T-helper 9 cell (primary cell): ENCODE measurements around the gene OR10A2.
"Not testable (repeated sequence)": the region's sequence is repeated elsewhere in the genome, so short reads cannot be mapped to it uniquely, and the experiment has no call there.

Experiments
- DNase-seq: peaks from one replicate; pipeline ENCODE4 v3.0.0-alpha.2; 2020

OR10A2 gene

DNA sequence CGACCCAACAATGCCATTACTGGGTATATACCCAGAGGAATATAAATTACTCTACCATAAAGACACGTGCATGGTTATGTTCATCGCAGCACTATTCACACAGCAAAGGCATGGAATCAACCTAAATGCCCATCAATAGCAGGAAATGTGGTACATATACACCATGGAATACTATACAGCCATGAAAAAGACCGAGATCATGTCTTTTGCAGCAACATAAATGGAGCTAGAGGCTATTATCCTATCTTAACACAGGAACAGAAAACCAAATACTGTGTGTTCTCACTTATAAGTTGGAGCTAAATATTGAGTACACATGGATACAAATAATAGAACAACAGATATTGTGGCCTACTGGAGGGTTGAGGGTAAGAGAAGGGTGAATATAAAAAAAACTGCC lies 26.0 kb downstream of the OR10A2 start:
- DNase-seq: no peak

DNA sequence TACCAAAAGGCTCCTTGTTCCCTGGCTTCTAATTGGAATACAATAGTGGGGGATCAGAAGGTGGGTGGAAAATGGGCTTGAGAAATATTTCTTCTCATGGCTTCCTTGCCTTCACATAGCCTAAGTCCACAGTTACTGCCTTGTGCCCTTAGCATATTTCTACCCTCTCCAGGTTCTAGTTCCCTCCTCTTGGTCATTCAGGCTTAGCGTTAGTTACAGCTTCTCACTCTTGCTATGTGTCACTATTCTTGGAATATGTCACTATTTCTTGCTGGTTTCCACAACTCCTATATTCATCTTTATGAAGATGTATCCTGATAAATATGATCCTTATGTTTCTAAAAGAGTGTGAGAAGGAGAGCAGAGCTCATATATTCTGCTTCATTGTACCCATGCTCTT lies 27.0 kb downstream of the OR10A2 start:
- no peak for DNase-seq

DNA sequence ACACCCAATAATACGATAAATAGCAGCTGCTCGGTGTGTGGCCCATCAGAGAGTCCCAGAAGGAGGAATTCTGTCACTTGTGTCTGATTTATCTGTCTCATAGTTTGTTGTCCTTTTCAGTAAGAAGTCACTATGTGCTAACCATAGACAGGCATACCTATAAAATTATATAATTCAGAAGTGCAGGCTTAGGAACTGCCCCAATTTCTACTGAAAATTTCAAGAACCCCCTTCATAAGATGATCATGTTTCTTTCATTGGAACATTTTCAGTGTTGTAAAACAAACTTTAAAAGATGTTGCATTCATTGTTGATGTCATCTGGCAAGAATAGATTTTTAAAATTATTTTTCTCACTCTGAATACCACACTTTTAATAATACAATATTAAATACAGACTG lies 29.5 kb downstream of the OR10A2 start, which contains the start of gene OR2D2:
OR2D2 (minus strand) TSS at position 101 of the 400 bp plus-strand sequence; CDS start at position 101, 0 bp downstream.
- DNase-seq: no peak

DNA sequence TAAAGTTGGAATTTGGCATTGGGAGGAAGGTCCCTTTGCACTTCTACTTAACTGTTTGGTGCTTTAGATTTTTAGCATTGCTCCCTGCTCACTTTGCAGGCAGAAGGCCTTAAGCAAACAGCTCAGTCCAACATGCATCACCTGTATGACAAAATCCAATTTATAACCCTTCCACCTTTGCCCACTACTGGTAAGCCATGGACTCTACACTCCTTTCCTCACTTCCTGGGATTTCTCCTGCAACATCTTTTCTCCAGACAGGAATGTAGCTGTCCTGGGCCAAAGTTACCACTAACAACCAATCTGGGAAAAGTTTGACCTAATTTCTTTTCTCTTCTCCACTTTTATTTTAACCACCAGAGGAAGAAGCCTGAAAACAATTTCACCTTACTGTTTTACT lies 31.2 kb downstream of the OR10A2 start:
- no peak for DNase-seq

DNA sequence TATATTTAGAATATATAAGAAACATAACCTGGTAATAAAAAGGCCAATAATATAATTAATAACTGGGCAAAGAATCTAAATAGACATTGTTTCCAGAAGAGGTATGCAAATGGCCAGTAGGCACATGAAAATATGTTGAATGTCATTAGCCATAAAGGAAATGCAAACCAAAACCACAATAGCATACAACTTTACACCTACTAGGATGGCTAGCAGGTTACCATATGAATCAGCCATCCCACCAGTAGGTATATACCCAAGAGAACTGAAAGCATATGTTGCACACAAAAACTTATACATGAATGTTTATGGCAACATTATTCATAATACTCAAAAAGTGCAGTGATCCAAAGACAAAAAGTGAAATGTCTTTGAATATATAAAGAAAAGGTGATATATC lies 32.2 kb downstream of the OR10A2 start:
- DNase-seq: no peak

DNA sequence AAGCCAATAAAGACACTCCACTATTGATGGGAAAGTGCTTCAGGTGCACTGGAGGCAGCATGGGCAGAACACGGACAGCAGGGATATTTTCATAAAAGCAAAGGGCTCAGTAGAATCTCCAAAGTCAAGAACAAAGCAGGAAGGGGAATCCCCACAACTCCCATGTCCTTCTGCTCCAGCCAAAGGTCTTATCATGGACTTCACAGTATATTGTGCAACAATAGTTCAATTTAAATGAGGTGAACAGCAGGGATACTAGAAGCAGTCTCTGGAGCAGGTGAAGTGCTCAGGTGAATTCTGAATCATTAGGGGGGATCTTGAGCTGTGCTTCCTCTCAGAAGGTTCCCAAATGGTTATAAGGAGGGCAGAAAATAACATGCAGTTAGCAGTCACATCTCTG lies 36.1 kb downstream of the OR10A2 start:
- no peak for DNase-seq

DNA sequence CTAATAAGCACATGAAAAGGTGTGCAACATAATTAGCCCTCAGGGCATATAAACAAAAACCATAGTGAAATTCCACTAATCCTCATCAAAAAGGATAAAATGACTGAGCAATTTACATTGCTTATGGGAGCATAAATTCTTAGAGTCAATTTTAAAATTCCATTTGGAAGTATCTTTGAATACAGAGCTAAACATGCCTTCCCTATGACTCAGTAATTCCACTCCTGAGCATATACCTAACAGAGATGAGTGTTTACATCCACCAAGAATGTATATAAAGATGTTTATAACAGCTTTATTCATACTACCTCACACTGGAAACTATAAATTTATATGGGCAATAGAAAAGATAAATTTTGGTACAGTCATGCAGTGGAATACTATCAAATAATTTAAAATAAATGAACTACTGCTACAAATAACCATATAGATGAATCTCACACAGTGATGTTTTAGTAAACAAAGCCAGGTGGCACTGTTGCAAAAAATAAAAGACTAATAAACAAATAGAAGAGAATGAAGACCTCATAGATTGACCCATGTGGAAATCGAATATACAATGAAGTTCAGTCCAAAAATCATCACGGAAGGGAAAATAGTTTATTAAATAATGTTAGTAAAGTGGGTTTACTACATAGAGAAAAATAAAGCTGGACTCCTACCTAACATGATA lies 37.6 kb downstream of the OR10A2 start:
- DNase-seq: no peak

DNA sequence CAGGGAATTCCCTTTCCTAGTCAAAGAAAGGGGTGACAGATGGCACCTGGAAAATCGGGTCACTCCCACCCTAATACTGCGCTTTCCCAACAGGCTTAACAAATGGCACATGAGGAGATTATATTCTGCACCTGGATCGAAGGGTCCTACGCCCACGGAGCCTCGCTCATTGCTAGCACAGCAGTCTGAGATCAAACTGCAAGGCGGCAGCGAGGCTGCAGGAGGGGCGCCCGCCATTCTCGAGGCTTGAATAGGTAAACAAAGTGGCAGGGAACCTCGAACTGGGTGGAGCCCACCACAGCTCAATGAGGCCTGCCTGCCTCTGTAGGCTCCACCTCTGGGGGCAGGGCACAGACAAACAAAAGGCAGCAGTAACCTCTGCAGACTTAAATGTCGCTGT lies 41.9 kb downstream of the OR10A2 start:
- not testable (repeated sequence) for DNase-seq

DNA sequence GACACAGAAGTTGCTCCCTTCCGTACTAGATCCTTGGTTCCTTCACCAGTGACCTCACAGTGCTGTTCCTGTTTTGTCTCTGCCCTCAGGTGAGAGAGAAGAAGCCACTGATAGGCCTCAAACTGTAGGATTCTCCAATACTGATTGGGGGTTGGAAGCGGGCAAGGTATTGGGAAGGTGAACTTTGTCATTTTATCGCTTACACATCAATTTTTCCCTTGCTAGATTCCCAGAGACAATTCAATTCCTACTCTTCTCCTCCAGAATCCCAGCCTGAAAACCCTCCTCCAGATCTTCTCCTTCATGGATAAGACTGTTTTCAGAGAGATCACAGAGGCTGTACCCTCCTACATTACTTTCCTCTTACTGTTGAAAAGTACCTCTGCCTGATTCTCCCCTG lies 48.5 kb downstream of the OR10A2 start:
- DNase-seq: no peak

DNA sequence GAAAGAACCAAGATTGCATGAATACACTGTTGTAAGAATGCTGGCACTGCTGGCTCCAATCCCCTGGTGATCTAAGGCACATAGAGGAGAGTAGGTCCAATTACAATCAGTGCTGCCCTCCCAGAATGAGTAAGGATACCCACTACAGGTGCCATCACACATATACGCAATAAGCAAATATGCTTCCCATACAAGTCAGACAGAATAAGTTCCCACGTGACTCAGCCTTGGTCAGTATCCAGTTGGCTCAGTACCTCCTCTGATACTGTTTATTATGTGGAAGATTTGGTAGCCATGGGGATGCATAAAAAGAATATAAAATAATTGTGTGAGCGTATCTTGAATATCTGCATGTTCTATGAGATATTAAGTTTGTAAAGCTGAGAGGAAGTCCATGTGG lies 49.1 kb downstream of the OR10A2 start:
- DNase-seq: no peak

DNA sequence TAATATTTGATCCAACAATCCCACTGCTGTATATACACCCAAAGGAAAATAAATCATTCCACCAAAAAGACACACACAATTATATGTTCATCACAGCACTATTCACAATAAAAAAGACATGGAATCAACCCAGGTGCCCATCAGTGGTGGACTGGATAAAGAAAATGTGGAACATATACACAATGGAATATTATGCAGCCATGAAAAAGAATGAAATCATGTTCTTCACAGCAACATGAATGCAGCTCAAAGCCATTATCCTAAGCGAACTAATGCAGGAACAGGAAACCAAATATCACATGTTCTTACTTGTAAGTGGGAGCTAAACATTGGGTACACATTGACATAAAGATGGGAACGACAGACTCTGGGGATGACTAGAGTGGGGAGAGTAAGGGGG lies 56.8 kb downstream of the OR10A2 start:
- no peak for DNase-seq

DNA sequence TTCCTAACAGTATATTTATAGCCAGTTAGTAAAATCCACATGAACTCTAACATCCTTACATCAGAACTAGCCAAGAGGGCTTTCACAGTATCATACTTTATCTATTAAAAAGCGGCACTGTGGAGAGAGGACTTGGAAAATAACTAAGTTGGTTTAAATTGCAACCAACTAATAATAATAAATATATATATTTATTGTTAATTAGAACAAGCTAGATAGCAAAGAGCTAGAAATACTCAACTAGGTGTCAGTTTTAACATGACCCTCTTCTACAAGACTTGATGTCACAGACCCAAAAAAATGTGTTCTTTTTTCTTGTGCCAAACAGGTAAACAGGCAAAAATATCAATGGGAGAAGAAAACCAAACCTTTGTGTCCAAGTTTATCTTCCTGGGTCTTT lies 57.8 kb downstream of the OR10A2 start, which contains the start of gene OR2D3:
OR2D3 (plus strand) TSS at position 301 of the 400 bp plus-strand sequence; CDS start at position 301, 0 bp downstream.
- DNase-seq: no peak
